Measurements from ENCODE around the gene PRKAG3. TPM values are rescaled to one million over a fixed set of nuclear protein-coding genes. Genes with fewer than 3 reads are reported as not detected.

PRKAG3 gene
- total RNA-seq, 1 experiment from 2014 or later = not detected

- H3K36me3 Mint-ChIP-seq (ENCODE audit: insufficient read depth, unreplicated experiment) = peaks cover 37% of the 10 kb centered on the region
These were observed 31.5 kb upstream of the PRKAG3 start for GRCh38 chr2:218863021-218863520.

GRCh38 chr2:218861645-218862318 is 30.2 kb upstream of the PRKAG3 start:
- CTCF ChIA-PET = interaction anchor here (0.6 to 1.6 kb wide), 3 partner anchors 33 to 151 kb away, joined by 4 to 26 read pairs (median 5); partner anchors contain the start of gene TTLL4
- H3K4me3 Mint-ChIP-seq (ENCODE audit: unreplicated experiment) = peak overlapping the region; percentile 76
- Histone ChIP-seq H3K4me3 (ENCODE audit: low read depth, low read length) (no peak overlapping the region), H3K27me3 (replicated peaks; ENCODE audit: control insufficient read depth, insufficient read depth, low read length) (peaks cover 6% of the 10 kb centered on the region), H3K36me3 (ENCODE audit: control insufficient read depth, insufficient read depth, low read length) (no peaks in the 10 kb centered on the region), H3K4me1 (peaks cover 38% of the 10 kb centered on the region), H3K9me3 (no peaks in the 10 kb centered on the region)
- no TSS peak for BruUV-seq (replicated peaks)
- POLR2A ChIA-PET = no interaction called here
- peaks cover 24% of the 10 kb centered on the region for H3K4me1 Mint-ChIP-seq (ENCODE audit: low read depth, unreplicated experiment)
- H3K9me3 Mint-ChIP-seq (ENCODE audit: unreplicated experiment) = no peaks in the 10 kb centered on the region
- peaks cover 8% of the 10 kb centered on the region for H3K27me3 Mint-ChIP-seq (ENCODE audit: insufficient read depth, unreplicated experiment)
- peak in 1 of 2 experiments; percentile 38 for DNase-seq
- intact Hi-C loops (cut with micrococcal nuclease; ENCODE audit: unreplicated experiment) = loop anchor here (2.0 to 5.0 kb wide), 2 partner anchors 15 to 96 kb away; partner anchors contain the start of gene CDK5R2
- H3K36me3 Mint-ChIP-seq (ENCODE audit: insufficient read depth, unreplicated experiment) = peaks cover 35% of the 10 kb centered on the region
- TF ChIP-seq CTCF (IDR thresholded peaks at IDR 0.05; ENCODE audit: insufficient read depth in 1 of 2, low read depth in 1 of 2, low read length in 1 of 2, severe bottlenecking in 1 of 2, unreplicated experiment in 1 of 2) = no peak
- no peak overlapping the region for H3K27ac Mint-ChIP-seq (ENCODE audit: unreplicated experiment)

More at GRCh38 chr2:218863021-218863520, 31.5 kb upstream of the PRKAG3 start:
- Mint-ChIP-seq H3K4me3 (ENCODE audit: unreplicated experiment) (no peak overlapping the region), H3K9me3 (ENCODE audit: unreplicated experiment) (no peaks in the 10 kb centered on the region), H3K27ac (ENCODE audit: unreplicated experiment) (no peak overlapping the region), H3K27me3 (ENCODE audit: insufficient read depth, unreplicated experiment) (peaks cover 8% of the 10 kb centered on the region), H3K4me1 (ENCODE audit: low read depth, unreplicated experiment) (peaks cover 19% of the 10 kb centered on the region)
- intact Hi-C loops (cut with micrococcal nuclease; ENCODE audit: unreplicated experiment) = loop anchor here (5.0 kb wide), 1 partner anchor 94 kb away; the partner anchor contains the start of gene CDK5R2
- H3K4me3 ChIP-seq (ENCODE audit: low read depth, low read length) = no peak overlapping the region
- no peak for TF ChIP-seq CTCF (IDR thresholded peaks at IDR 0.05; ENCODE audit: insufficient read depth in 1 of 2, low read depth in 1 of 2, low read length in 1 of 2, severe bottlenecking in 1 of 2, unreplicated experiment in 1 of 2)
- CTCF ChIA-PET = no interaction called here
- H3K4me1 ChIP-seq = peaks cover 30% of the 10 kb centered on the region
- no TSS peak for BruUV-seq (replicated peaks)
- POLR2A ChIA-PET = no interaction called here
- H3K27me3 ChIP-seq (replicated peaks; ENCODE audit: control insufficient read depth, insufficient read depth, low read length) = peaks cover 6% of the 10 kb centered on the region
- H3K9me3 ChIP-seq = no peaks in the 10 kb centered on the region
- DNase-seq = peak in 1 of 2 experiments; percentile 19
- no peaks in the 10 kb centered on the region for H3K36me3 ChIP-seq (ENCODE audit: control insufficient read depth, insufficient read depth, low read length)

- H3K27me3 ChIP-seq (replicated peaks; ENCODE audit: control insufficient read depth, insufficient read depth, low read length) = peaks cover 6% of the 10 kb centered on the region
- POLR2A ChIA-PET = interaction anchor here (0.6 to 1.0 kb wide), 6 partner anchors 11 to 202 kb away, joined by 3 to 12 read pairs (median 4); partner anchors contain the start of genes BCS1L, RNF25, STK36 and ZNF142
- no peak overlapping the region for H3K27ac Mint-ChIP-seq (ENCODE audit: unreplicated experiment)
These were observed 29.4 kb upstream of the PRKAG3 start for GRCh38 chr2:218860950-218861381.

More at GRCh38 chr2:218860950-218861381, 29.4 kb upstream of the PRKAG3 start:
- Mint-ChIP-seq H3K4me3 (ENCODE audit: unreplicated experiment) (peak overlapping the region; percentile 76), H3K36me3 (ENCODE audit: insufficient read depth, unreplicated experiment) (peaks cover 35% of the 10 kb centered on the region), H3K27me3 (ENCODE audit: insufficient read depth, unreplicated experiment) (peaks cover 8% of the 10 kb centered on the region), H3K4me1 (ENCODE audit: low read depth, unreplicated experiment) (peaks cover 32% of the 10 kb centered on the region), H3K9me3 (ENCODE audit: unreplicated experiment) (no peaks in the 10 kb centered on the region)
- no TSS peak for BruUV-seq (replicated peaks)
- Histone ChIP-seq H3K4me1 (peaks cover 43% of the 10 kb centered on the region), H3K9me3 (no peaks in the 10 kb centered on the region), H3K4me3 (ENCODE audit: low read depth, low read length) (peak overlapping the region; percentile 43), H3K36me3 (ENCODE audit: control insufficient read depth, insufficient read depth, low read length) (no peaks in the 10 kb centered on the region)
- peak; percentile 88 to 93 for DNase-seq
- TF ChIP-seq CTCF (IDR thresholded peaks at IDR 0.05; ENCODE audit: insufficient read depth in 1 of 2, low read depth in 1 of 2, low read length in 1 of 2, severe bottlenecking in 1 of 2, unreplicated experiment in 1 of 2) = no peak
- CTCF ChIA-PET = interaction anchor here (0.6 to 1.6 kb wide), 16 partner anchors 9 to 309 kb away, joined by 3 to 26 read pairs (median 6); partner anchors contain the start of genes SLC23A3 and TTLL4
- intact Hi-C loops (cut with micrococcal nuclease; ENCODE audit: unreplicated experiment) = loop anchor here (2.0 to 5.0 kb wide), 2 partner anchors 16 to 96 kb away; partner anchors contain the start of gene CDK5R2
